UCSD-AML1 (cell line): Measurements from ENCODE around the gene AGK.

Experiments used
- DNase-seq: peaks from one replicate; lab custom pipeline; 2025; ENCODE audit not compliant: unreplicated experiment; lab: John Stamatoyannopoulos, UW

Gene AGK

GRCh38 chr7:141584935-141585334 is 33.7 kb downstream of the AGK start:
- DNase-seq, result no peak

- DNase-seq, result no peak
Measured at GRCh38 chr7:141585592-141586510, 34.6 kb downstream of the AGK start.

- DNase-seq, result no peak
Measured at GRCh38 chr7:141586878-141587277, 35.7 kb downstream of the AGK start.

- DNase-seq, result no peak
Measured at GRCh38 chr7:141587304-141587703, 36.1 kb downstream of the AGK start.

GRCh38 chr7:141588912-141589311 is 37.7 kb downstream of the AGK start:
- DNase-seq, result no peak

- DNase-seq, result no peak
Measured at GRCh38 chr7:141590071-141590470, 38.9 kb downstream of the AGK start.

- no peak for DNase-seq
Measured at GRCh38 chr7:141590666-141591065, 39.5 kb downstream of the AGK start.

GRCh38 chr7:141593134-141593533 is 41.9 kb downstream of the AGK start:
- DNase-seq, result no peak

- DNase-seq, result no peak
Measured at GRCh38 chr7:141597966-141598365, 46.8 kb downstream of the AGK start.

GRCh38 chr7:141598408-141598807 is 47.2 kb downstream of the AGK start:
- no peak for DNase-seq

GRCh38 chr7:141600168-141601006 is 49.2 kb downstream of the AGK start:
- DNase-seq, result no peak

GRCh38 chr7:141609576-141609975 is 58.4 kb downstream of the AGK start:
- DNase-seq, result no peak

GRCh38 chr7:141610671-141611070 is 59.5 kb downstream of the AGK start:
- no peak for DNase-seq

- no peak for DNase-seq
Measured at GRCh38 chr7:141612861-141613260, 61.7 kb downstream of the AGK start.

GRCh38 chr7:141617280-141617679 is 66.1 kb downstream of the AGK start:
- DNase-seq, result no peak

GRCh38 chr7:141619745-141620144 is 68.5 kb downstream of the AGK start:
- DNase-seq, result no peak

- DNase-seq, result no peak
Measured at GRCh38 chr7:141624763-141625162, 73.6 kb downstream of the AGK start.

- DNase-seq, result no peak
Measured at GRCh38 chr7:141630621-141631020, 79.4 kb downstream of the AGK start.

GRCh38 chr7:141631525-141631924 is 80.3 kb downstream of the AGK start:
- no peak for DNase-seq

- DNase-seq, result no peak
Measured at GRCh38 chr7:141634065-141634464, 82.9 kb downstream of the AGK start.

GRCh38 chr7:141636053-141636452 is 84.8 kb downstream of the AGK start:
- DNase-seq, result no peak

- DNase-seq, result no peak
Measured at GRCh38 chr7:141640239-141640840, 89.1 kb downstream of the AGK start.
